ENCODE measurements around the gene GCN1.

- no peak for TF ChIP-seq EZH2 (IDR thresholded peaks at IDR 0.05)
- no peak for TF ChIP-seq POLR2AphosphoS5 (IDR thresholded peaks at IDR 0.05; ENCODE audit: borderline replicate concordance, low read depth, low read length)
These were observed 33.5 kb upstream of the GCN1 start for GRCh38 chr12:120228041-120228290.

Data from SK-N-MC (cell line).